Muscle of back (tissue), 11 donors: Measurements from ENCODE around the gene DEGS2. TPM values are rescaled to one million over a fixed set of nuclear protein-coding genes. Genes with fewer than 3 reads are reported as not detected.
"Not testable (repeated sequence)": the region's sequence is repeated elsewhere in the genome, so short reads cannot be mapped to it uniquely, and the experiment has no call there.

Experiments used
- DNase-seq, 3 donors: peaks; one replicate each; pipeline versions ENCODE4 v3.0.0 to v3.0.0-alpha.2; 2013
- polyA plus RNA-seq, 10 donors: library from polyadenylated mRNA; unstranded; fragments of 120-200 nt; gene quantifications; one replicate each; pipeline ENCODE4 v1.2.1, GENCODE V29; 2013; ENCODE audit not compliant: insufficient read length in 10 of 10

Gene DEGS2
- polyA plus RNA-seq, 10 donors: 0.17 to 1.2 (median 0.46) TPM

DNA sequence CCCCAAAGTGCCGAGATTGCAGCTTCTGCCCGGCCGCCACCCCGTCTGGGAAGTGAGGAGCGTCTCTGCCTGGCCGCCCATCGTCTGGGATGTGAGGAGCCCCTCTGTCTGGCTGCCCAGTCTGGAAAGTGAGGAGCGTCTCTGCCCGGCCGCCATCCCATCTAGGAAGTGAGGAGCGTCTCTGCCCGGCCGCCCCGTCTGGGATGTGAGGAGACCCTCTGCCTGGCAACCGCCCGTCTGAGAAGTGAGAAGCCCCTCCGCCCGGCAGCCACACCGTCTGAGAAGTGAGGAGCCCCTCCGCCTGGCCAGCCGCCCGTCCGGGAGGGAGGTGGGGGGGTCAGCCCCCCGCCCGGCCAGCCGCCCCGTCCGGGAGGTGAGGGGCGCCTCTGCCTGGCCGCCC, 21.2 kb upstream of the DEGS2 start:
- DNase-seq: not testable (repeated sequence)

DNA sequence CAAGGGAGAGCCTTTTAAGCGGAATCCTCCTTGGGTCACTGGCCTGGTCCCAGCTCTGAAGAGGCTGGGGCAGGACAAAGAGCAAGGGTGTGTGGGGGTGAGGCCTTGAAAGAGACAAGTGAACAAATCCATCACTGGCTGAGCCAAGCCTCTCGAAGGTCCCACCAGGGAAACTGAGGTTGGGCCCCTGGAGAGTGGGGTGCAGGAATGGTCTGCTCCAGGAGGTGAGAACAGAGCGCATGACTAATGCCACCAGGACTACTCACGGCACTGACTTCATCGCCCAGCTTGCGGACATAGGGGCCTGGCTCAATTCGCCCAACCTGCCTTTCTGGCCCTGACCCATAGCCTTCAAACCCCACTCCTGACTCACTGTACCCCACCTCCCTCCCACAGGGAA, 19.2 kb upstream of the DEGS2 start:
- no peak for DNase-seq

DNA sequence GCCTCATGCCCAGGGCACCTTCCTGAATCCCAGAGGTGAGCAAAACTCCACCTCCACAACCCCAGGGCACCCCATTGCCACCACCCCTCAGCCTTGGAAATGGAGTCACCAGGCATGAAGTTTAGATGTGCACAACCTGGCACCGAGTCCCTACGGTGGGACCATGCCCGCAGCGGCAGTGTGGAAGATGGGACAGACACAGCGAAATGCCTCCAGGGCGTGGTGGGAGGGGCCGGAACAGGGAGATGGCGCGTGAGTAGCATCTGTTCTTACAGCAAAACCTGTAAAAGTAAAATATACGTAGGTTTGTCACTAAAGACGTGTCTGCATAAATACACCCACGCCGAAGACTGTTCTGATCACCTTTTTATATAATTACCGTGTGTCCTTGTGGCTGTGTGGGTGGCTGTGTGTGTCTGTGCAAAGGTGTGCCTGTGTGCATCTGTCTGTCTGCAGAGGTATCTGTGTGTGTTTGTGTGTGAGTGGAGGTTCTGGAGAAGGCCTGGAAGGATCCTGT, 17.4 kb upstream of the DEGS2 start:
- no peak for DNase-seq

DNA sequence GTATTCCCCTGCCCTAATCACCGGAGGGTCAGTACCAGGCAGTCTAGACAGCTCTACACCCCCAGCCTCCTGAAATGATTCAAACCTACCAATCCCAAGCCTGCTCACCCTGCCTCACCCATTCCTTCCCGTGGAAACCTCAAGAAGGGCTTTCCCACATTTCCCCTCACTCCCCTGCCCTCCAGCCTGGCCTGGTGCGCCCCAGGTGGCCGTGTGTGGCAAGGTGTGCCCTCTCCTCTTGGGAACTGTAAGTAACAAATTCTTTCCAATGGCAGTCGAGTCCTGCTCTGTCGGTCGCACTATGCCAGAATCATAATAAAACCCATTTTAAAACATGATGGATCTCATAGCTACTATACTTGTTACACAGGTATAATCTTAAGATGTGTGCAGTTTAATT, 13.9 kb upstream of the DEGS2 start:
- DNase-seq: no peak

DNA sequence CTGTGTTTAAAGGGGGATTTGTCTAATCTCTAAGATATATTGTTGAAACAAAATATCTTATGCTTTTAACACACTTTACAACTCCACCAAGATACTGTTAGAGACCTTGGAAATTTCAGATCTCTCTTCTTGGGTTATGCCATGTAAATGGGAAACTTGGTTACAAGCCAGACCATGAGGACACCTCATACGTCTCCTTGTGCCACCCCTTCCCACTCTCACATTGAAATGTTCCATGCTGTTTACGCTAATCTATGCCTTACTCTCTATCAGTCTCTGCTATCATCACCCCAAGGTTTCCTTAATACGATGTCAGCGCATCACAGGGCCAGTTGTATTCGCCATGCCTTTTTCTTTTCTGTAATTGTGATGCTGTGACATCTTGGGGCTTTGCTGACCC, 13.4 kb upstream of the DEGS2 start:
- no peak for DNase-seq

DNA sequence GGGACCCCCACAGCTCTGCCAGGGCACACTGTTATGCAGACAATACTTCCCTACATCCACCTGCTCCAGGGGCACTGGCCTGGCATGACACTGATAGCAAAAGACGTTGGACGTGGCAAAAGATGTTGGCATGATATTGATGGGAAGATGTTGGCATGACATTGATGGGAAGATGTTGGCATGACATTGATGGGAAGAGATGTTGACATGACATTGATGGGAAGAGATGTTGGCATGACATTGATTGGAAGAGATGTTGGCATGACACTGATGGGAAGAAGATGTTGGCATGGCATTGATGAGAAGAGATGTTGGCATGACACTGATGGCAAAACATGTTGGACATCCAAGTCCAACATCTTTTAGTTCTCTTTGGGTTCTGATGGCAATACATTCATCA, 11.4 kb upstream of the DEGS2 start:
- no peak for DNase-seq

DNA sequence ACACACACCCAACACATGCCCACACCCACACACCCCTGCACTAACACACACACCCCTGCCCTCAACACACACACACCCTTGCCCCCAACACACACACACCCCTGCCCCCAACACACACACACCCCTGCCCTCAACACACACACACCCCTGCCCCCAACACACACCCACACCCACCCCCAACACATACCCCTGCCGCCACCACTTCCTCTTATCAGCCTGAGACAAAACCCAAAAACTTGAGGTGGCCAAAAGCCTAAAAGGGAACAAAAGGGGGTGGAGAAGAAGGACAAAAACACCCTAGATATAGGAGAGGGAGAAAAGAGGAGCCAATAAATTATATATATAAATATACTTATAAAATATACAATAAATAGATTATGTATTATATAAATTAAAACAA, 9.1 kb upstream of the DEGS2 start:
- no peak for DNase-seq

DNA sequence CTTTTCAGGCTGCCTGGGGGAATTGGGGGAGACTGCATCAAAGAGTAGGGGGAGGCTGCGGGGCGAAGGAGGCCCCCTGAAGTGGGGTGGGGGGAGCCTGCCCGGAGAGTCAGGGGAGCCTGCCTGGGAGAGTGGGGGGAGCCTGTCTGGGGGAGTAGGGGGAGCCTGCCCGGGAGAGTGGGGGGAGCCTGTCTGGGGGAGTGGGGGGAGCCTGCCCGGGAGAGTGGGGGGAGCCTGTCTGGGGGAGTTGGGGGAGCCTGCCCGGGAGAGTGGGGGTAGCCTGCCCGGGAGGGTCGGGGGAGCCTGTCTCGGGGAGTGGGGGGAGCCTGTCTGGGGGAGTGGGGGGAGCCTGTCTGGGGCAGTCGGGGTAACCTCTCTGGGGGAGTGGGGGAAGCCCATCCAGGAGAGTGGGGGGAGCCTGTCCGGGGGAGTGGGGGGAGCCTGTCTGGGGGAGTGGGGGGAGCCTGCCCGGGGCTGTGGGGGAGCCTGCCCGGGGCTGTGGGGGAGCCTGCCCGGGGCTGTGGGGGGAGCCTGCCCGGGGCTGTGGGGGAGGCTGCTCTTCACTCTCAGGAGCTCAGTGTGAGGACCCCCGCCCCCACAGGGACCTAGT, 6.5 kb upstream of the DEGS2 start:
- DNase-seq: no peak

DNA sequence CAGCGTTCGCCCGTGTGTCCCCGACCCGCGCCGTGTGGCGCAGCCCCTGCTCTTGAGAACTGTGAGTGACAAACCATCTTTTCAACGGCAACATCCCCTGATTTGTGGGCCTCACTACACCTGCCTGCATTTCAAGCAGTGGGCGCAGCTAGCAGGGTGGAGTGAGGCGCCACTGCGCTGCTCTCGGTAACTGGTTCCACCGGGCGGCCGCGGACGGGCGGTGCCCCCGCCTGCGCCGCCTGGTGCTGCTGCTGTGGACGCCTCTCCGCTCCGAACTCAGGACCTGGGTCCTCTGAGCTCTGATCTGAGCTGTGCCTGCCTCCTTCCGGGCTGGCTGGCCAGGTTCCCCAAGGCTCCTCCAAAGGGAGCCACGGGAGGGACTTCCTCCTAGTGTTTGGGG, 5.9 kb upstream of the DEGS2 start:
- no peak for DNase-seq

DNA sequence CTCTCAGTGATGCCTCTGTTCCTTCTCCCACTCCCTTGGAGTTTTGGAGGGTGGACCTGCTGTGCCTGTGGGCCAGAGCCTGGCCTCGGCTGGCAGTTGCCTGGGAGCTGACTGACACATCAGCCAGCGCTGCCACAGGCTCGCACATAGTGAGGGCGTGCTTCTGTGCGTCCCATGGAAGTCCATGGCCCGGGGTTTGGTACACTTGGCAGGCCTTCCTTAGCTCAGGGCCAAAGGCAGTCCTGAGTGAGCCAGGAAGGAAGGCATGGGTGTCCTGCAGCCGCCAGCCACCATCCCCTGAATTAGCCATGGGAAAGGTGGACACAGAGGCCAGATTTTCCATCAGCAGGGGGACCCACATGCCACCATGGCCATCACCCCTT, 1.1 kb upstream of the DEGS2 start:
- DNase-seq: no peak

DNA sequence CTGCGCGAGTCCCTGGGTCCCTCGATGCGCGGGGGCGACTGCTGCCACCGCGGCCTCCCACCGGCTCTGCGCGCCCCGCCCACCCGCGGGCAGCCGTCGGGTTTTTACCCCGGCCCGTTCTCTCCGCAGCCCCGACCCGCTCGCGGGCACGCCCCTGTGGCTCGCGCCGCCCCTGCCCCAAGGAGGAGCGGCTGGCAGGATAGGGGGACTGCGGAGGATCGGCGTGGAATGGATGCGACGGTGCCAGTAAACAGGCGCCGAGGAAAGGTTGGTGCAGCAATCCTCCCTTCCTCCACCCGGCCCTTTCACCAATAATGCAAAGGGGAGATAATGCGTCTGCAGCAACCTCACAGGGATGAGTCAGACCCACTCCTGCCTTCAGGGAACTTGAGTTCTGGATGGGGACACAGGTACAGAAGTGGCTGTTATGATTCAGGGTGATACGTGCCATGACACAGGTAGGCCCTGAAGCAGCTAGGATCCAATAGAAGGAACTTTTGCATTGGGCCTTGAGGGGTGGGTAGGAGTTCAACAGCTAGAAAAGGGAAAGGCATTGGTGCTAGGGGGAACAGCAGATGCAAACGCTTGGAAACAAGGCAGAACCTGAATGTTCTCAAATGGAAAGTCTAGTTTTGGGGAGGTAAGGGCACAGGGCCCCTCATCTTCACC, 554 bp upstream of the DEGS2 start:
- no peak for DNase-seq

DNA sequence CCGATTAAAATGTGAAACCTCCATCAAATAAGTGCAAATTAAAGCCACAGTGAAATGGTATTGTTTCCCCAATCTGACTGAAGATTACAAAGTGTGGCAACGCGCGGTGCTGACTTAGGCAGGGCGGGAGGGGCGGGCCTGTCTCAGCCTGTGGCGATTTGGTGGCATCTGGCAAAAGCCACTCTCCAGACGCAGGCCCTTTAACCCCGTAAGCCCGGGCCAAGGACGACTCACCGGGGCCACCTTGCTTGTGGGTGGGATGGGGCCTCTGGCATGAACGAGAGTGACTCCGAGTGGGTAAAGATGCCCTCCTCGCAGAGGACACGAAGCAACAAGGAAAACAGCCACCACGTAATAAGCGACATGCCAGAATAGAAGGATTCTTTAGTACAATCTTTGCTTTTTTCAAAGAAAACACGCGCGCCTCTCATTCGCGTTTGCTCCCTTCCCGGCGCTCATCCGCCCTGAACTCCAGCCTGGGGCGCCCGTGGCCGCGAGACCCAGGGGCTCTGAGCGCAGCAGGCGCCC, 815 bp downstream of the DEGS2 start:
- no peak for DNase-seq

DNA sequence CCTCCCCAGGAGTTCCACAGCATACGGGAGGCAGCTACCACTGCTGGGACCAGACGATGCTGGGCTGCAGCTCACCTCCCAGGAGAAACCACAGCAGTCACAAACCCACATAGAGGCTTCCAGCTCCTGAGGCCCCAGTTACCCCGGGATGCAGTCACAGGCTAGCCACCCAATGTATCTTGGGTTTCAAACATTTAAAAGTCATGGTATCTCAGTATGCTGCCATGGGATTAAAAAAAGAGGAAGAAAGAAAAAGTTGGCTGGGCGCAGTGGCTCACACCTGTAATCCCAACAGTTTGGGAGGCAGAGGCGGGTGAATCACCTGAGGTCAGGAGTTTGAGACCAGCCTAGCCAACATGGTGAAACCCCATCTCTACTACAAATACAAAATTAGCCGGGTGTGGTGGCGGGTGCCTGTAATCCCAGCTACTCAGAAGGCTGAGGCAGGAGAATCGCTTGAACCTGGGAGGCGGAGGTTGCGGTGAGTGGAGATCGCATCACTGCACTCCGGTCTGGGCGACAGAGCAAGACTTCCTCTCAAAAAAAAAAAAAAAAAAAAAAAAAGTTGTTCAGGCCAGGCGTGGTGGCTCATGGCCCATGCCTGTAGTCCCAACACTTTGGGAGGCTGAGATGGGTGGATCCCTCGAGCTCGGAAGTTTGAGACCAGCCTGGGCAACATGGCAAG, 1.8 kb downstream of the DEGS2 start:
- DNase-seq: not testable (repeated sequence)

DNA sequence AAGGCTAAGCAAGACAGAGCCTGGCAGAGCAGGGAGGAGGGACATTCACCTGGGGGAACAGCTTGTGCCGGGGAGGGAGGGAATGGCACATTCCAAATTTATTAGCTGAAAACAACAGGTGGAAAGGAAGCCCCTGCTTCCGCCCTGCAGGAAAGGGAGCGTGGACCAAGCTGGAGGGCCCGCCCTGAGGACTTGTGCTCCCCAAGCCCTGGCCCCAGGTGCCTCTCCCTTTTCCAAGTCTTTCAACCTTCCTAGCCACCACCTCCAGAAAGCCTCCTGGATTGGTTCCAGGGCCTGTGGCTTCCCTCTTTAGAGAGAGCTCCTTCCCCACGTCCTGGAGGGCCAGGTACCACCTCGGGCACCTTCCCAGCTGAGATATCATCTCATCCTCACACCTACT, 2.7 kb downstream of the DEGS2 start:
- DNase-seq: no peak

DNA sequence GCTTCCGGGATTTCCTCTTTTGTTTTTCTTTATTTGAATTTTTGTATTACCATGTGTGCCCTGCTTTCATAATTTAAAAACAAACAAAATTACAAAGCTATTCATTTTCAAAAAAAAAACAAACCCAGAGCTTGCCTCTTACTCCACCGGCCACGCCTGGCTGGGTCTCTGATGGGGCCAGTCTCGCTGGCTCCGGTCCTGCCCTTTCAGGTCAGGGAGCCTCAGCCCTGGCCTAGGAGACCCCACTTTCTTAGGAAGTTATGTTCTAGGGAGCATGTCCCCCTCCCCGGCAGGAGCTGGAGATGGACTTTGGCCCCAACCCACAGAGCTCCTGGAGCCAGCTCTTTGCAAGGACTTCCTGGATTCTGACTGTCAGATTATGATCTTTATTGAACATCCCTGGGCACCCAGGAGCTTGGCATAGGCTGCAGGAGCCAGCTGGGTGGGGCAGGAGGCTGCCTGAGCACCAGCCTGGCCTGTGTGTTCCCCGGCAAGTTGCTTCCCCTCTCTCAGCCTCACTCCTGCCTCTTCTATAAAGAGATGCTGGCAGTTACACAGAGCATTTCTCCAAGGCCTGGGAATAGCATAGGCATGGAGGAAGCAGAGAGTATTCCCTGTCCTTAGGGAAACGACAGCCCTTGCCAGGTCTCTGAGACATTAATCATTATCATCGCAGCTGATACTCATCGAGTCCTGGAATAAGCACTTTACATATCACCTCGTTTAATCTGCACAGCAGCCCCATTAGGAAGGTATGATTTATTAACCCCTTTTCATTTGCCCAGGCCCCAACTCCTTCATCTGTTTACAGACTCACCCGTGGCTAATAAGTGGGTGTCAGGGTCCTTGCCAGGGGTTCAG, 3.5 kb downstream of the DEGS2 start:
- DNase-seq: no peak

DNA sequence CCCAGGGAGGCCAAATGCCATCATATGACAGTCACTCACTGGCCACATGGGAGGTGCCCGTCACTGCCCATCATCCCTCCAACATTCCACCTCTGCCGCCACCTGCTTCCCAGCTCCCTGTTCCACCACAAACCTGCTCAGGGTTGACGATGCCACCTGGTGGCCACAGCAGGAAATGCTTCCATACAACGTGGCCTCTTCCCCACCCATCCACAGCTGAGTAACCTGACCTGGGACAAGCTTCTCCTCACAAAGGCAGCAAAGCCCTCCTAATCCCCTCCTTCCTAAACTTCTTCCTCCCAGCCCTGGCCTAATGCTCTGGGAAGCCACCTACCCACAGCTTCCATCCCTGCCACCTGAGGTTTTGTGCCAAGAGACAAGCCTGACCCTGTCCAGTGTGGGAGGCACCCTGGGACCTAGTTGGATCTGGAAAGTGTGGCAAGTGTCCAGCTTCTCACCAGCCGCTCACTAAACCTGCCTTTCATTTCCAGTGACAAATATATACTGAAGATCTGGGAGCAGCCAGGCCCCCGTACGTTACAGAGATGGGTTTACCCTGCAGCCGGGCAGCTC, 4.3 kb downstream of the DEGS2 start:
- DNase-seq: no peak

DNA sequence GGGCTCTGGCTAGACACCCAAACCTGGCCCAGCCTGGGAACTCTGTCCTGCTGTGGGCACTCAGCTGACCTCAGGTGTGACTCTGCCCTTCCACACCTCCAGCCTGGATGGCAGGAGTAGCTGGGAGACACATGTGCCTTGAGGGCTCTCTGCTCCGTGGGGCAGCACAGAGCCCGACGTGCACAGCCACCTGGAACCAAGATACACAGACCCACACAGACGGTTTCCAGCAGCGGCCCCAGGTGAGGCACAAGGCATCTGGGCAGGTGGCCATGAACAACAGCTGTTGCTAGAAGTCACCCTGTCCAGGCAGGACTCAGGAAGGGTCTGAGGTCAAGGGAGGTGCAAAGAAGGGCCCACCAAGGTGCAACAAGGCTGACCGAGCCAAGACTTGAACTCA, 5.9 kb downstream of the DEGS2 start:
- no peak for DNase-seq

DNA sequence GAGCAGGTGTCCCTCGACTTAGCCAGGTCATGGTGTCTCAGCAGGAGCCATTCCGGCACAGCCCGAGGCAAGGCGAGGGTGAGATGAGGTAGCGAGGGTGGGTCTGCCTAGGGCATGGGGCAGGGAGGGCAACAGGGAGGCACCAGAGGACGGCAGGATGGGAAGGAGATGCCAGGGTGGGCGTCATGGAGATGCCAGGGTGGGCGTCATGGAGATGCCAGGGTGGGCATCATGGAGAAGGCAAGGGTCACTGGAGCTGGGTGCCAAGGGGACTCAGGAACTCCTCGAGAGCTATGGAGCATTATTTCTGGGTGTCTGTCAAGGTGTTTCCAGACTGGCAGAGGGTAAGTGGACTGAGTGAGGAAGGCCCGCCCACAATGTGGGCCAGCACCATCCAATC, 7.4 kb downstream of the DEGS2 start:
- DNase-seq: no peak

DNA sequence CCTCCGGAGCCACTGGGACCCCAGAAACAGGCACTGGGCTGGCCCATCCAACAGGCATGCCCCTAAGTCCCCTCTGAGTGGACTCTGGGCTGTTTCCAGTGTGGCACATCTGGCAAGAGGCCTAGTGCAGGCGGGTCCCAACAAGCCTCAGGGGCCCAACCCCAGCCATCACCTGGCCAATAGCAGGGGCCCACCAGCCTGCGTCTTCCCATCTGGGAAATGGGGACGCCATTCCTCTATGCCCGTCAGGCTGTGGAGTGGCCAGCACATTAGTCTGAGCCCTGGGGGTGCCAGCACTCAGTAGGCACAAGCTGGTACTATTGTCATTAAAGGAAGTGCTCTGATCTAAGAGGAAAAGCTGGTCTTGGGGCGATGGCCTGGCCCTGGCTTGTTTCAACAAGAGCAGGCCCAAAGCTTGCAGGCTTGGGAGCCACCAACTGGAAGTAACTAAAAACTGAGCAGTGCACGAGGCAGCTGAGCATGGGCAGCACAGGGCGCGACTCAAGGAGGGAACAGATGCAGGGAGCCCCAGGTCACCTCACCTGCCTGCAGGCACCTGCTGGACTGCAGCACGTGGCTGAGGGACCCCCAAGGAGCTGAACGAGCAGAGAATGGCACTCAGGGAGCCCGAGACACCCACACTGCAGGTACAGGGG, 8.4 kb downstream of the DEGS2 start:
- DNase-seq: no peak

DNA sequence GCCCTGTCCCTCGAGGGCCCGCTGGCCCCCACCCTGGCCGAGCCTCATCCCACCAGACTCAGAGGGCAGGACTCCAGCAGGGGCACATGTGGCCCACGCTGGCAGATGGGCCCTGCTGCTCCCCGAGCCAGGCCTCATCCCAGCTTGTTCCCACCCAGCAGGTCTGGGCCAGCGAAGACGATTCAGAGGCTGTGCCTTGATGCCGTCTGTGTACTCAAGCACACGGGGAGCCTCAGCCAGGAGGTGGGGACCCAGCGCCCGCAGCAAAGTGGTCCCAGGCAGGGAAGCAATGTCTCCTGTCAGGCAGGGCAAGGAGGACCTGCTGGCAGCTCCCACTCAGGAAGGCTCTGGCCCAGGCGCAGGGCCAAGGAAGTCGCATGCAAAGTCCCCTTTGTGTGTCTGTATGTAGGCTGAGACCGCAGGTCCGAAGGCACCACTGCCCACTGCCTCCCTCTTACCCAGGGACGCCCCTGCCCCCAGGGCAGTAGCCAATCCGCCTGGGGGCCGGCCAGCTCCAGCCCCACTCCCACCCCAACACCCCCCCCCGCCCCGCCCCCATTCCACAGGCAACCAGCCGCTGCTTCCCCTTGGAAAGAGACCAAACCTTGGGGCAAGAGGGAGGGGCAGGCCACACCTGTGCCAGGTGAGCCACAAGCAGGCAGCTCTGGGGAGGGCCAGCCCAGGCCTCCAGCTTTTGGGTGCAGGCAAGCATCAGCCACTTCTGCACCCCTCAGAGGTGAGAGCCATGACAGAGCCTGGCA, 9.4 kb downstream of the DEGS2 start:
- DNase-seq: no peak
